GM10266 (cell line): ENCODE measurements around the gene CELF4.

ENCODE experiments used
- DNase-seq: peaks from one replicate; pipeline ENCODE4 v3.0.0; 2012; ENCODE audit errors: extremely low spot score
- TF ChIP-seq, protein P1 (sequence below): IDR thresholded peaks from 2 replicates; pipeline ENCODE4 v1.5.1; 2012; ENCODE audit warnings: mild to moderate bottlenecking, low read depth; ENCODE audit not compliant: control insufficient read depth, insufficient read depth; ENCODE audit errors: missing control alignments

CELF4 gene

DNA sequence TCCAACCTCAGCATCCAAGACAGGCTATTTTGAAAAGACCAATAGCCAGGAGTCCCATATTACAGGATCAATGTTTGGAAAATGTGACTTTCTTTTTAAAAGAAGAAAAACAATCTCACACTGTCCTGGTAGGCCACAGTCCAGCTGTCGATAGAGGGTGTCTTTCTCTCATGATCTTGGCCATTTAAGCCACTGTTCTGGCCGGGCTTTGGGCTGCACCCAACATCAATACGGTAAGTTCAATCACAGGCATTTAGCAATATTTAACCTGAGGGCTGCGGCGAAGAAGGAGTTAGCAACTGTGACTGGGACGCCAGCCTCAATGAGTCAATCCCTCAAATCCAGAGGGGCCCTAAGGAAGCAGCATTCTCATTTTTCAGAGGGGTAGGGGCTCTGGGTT lies 69.0 kb downstream of the CELF4 start:
- DNase-seq, result no peak
- TF ChIP-seq, protein P1, sequence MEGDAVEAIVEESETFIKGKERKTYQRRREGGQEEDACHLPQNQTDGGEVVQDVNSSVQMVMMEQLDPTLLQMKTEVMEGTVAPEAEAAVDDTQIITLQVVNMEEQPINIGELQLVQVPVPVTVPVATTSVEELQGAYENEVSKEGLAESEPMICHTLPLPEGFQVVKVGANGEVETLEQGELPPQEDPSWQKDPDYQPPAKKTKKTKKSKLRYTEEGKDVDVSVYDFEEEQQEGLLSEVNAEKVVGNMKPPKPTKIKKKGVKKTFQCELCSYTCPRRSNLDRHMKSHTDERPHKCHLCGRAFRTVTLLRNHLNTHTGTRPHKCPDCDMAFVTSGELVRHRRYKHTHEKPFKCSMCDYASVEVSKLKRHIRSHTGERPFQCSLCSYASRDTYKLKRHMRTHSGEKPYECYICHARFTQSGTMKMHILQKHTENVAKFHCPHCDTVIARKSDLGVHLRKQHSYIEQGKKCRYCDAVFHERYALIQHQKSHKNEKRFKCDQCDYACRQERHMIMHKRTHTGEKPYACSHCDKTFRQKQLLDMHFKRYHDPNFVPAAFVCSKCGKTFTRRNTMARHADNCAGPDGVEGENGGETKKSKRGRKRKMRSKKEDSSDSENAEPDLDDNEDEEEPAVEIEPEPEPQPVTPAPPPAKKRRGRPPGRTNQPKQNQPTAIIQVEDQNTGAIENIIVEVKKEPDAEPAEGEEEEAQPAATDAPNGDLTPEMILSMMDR, result no peak

DNA sequence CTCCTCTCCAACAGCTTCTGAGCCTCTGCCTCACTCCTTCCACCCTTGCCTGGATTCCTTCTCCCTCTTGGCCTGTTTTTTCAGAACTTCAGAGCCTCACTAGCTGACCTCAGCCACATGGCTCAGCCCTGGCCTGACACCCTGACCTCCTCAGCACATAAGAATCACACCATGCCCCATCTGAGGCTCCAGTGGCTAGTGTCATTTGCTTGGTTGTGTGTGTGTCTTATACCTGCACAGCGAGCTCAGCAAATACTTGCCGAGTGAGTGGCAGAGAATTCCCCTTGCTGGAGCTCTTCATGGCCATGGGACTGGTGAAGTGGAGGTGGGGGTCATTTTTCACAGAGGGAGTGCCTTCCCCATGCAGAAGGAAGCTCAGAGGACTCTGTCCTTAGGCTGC lies 70.2 kb downstream of the CELF4 start:
- no peak for DNase-seq
- TF ChIP-seq, protein P1, result no peak

DNA sequence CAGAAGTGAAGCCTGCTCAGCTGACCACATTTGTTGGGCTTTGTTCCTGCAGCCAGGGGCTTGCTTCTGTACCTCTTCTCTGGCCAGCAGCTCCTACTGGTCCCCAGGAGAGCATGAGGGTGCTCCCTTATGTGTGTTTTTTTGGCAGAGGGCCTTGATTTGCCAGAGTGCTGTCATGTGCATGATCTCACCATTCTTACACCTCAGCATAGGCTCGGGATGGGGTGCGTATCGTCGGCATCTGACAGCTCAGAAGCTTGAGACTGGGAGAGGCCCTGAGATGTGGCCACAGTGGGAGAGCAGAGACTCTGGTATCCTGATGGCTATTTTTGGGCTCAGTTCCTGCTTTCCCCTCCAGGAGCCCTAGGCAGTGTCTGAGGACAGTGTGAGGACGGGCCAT lies 71.2 kb downstream of the CELF4 start:
- DNase-seq, result no peak
- TF ChIP-seq, protein P1, result no peak

DNA sequence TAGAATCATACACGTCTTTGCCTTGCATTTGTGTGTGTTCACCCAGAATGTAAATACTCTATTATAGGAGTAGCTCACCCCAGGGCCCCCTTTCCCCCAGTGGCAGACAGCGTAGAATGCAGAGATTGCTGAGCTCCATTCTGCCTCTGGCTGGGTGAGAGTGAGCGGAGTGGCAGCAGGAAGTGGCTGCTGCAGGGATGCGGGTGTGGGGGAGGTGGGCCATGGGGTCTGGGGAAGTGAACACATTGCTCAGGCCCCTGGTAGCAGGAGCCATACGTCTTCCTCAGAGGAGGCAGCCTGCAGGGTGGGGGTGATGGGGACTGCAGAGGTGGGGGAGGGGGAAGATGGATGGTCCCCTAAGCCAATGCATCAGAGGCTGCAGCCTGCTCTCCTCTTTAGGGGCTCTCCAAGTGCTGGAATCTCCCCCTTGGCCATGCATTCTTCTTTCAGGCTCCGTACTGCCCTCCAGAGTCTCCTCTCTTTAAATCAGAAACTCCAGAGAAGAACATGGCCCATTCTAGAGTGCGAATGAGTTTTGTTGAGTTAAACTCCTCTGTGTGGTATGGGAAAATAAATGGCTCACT lies 72.2 kb downstream of the CELF4 start:
- TF ChIP-seq, protein P1, result no peak
- DNase-seq, result no peak

DNA sequence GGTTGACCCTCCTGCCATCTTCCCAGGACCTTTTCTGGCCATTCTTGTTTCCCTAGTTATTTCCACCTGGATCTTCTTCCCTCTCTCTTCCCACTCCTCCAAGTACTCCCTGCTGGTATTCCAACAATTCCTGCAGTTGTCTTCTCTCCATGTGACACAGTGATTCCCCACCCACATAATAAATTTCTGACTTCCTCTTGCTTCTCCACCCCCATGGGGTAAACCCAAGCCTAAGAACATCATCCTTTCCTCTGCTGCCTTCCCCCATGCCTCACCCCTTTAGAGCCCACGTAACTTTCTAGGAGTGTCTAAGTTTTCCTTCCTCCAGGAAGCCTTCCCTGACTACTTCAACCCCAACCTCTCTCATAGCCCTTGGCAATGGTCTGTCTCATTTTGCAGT lies 72.6 kb downstream of the CELF4 start:
- TF ChIP-seq, protein P1, result no peak
- DNase-seq, result no peak

DNA sequence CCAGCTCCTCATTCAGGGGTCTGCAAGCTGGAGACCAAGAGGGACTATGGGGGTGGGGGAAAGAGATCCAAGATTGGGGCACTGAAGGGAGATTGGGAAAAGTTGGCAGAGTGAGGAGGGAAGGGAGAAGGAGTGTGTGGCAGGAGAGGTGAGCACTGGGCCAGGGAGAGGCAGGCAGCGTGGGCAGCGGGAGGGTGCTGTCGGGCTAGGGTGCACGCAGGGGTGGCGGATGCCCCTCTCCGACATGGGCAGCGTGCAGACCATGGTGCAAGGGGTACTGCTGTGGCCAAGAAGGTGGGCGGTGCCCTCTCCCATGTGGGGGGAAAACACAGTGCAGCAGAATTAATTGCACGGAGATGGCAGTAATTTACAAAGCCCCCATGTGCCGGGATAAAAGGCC lies 74.1 kb downstream of the CELF4 start:
- TF ChIP-seq, protein P1, result no peak
- DNase-seq, result no peak

DNA sequence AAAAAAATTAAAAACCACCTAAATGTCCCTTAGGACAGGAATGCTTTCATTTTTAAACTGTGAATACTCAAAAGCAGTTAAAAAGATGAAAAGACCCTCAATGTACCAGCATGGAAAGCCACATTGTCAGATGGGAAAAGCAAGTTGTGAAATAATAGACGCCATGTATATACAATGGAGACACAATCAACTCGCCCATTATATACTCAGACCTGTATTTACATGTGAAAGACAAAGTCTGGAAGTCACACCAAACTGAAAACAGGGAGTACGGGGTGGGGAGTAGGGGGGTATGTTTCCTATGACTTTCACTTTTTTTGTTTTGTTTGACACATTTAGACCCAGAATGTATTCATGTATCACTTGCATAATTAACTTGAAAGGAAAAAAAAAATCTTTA lies 75.6 kb downstream of the CELF4 start:
- no peak for DNase-seq
- TF ChIP-seq, protein P1, result no peak
